ENCODE data around the gene ZFYVE21. TPM values are rescaled to one million over a fixed set of nuclear protein-coding genes. Genes with fewer than 3 reads are reported as not detected.
"Not testable (repeated sequence)": the region's sequence is repeated elsewhere in the genome, so short reads cannot be mapped to it uniquely, and the experiment has no call there.

Gene ZFYVE21
- total RNA-seq, 2 experiments from 2014 or later: 15.6 to 15.9 TPM

DNA sequence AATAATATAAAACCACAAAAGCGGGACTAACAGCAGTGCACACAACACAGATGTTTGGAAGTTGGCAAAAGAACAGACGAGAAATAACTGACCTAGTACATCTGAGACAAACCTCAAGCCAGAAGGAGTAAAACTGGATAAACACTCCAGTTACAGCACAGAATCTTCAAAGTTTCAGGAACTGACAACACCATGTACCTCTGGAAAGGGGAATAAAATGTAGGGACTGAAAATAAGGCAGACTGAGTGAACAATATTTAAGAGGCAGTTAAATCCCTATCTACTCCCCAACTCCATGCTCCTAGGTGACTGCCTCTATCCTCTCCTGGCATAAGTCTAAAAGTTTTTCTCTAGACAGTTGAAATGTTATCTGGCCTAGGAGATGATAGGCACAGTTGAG is 57.9 kb downstream of the ZFYVE21 start:
- ChIA-PET CTCF (no interaction called here), POLR2A (no interaction called here)

DNA sequence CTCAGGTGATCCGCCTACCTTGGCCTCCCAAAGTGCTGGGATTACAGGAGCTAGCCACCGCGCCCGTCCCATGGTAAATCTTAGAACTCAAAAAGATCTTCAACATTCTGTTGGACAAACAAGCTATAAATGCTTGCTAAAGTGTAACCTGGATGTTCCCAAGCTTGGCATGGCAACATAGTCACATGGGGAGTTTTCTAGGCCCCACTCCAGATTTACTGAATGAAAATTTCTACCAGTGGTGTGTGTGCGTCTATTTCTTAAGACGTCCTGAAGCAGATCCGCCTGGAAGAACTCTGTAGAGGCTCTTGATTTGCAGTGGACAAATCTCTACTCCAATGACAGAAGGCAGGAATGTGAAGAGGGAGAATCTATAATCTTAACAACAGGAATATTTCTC is 59.9 kb downstream of the ZFYVE21 start:
- CTCF ChIA-PET: no interaction called here
- POLR2A ChIA-PET: no interaction called here

DNA sequence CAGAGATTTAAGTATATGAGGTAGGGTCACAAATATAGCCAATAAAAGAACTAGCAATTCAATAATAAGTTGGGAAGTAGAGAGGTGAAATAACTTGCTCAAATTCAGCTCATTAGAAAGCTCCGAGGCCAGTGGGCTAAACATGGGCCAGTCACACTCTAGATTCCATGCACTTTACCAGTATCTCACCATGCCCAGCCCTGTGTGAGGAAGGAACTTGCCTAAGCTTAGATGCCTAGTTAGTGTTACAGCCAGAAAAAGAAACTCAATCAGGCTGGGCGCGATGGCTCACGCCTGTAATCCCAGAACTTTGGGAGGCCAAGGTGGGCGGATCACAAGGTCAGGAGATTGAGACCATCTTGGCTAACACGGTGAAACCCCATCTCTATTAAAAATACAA is 60.7 kb downstream of the ZFYVE21 start:
- CTCF ChIA-PET, POLR2A ChIA-PET: not testable (repeated sequence)

DNA sequence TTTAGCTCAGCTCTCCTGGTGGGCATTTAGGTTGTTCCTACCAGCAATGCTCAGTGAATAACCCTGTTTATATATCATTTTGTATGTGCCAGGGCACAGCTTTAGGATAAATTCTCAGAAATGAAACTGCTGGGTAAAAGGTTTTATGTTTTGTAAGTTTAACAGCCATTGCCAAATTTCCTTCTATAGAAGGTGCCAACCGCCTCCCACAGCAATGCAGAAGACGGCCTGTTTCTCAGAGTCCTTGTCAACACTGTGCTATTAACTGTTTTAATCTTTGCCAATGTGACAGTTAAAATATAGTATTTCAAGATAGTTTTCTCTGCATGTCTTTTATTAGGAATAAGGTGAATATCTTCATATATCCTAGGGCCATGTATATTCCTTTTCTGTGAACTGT is 66.8 kb downstream of the ZFYVE21 start:
- POLR2A ChIA-PET: no interaction called here

More for the DNA sequence above, 66.8 kb downstream of the ZFYVE21 start:
- CTCF ChIA-PET: no interaction called here

Other genes starting within 250 kb of the ZFYVE21 start
- gene CKB, start 193.0 kb upstream of the ZFYVE21 start, total RNA-seq: 1 to 10 TPM; 1.7 to 3.0 TPM
- 10 to 100 TPM; 23.2 TPM for gene TRMT61A, start 186.6 kb upstream of the ZFYVE21 start, total RNA-seq
- 10 to 100 TPM; 34.9 to 37.9 TPM for gene BAG5, start 153.2 kb upstream of the ZFYVE21 start, total RNA-seq
- 10 to 100 TPM; 40.1 to 42.2 TPM for gene COA8, start 152.8 kb upstream of the ZFYVE21 start, total RNA-seq
- 100 to 1,000 TPM; 120 to 130 TPM for gene KLC1, start 86.6 kb upstream of the ZFYVE21 start, total RNA-seq
- gene XRCC3, start 359 bp upstream of the ZFYVE21 start, total RNA-seq: 10 to 100 TPM; 60.7 to 63.5 TPM
- 10 to 100 TPM; 12.4 to 12.7 TPM for gene PPP1R13B, start 131.8 kb downstream of the ZFYVE21 start, total RNA-seq
- under 1 TPM; 0.50 to 0.93 TPM for gene TDRD9, start 212.6 kb downstream of the ZFYVE21 start, total RNA-seq
- not detected for gene RD3L, start 226.7 kb downstream of the ZFYVE21 start, total RNA-seq